GM19468 (cell line): ENCODE data around the gene CYRIA.
A peak's percentile ranks its signal among the peaks of the same experiment; 100 is the strongest.

Source experiments
- ATAC-seq: cut with Tn5 transposase; IDR thresholded peaks from one replicate; pipeline ENCODE4 v1.9.1; 2021; ENCODE audit warnings: mild to moderate bottlenecking, moderate library complexity, moderate number of reproducible peaks; ENCODE audit not compliant: unreplicated experiment; ENCODE audit errors: extremely low read depth

The CYRIA gene

DNA sequence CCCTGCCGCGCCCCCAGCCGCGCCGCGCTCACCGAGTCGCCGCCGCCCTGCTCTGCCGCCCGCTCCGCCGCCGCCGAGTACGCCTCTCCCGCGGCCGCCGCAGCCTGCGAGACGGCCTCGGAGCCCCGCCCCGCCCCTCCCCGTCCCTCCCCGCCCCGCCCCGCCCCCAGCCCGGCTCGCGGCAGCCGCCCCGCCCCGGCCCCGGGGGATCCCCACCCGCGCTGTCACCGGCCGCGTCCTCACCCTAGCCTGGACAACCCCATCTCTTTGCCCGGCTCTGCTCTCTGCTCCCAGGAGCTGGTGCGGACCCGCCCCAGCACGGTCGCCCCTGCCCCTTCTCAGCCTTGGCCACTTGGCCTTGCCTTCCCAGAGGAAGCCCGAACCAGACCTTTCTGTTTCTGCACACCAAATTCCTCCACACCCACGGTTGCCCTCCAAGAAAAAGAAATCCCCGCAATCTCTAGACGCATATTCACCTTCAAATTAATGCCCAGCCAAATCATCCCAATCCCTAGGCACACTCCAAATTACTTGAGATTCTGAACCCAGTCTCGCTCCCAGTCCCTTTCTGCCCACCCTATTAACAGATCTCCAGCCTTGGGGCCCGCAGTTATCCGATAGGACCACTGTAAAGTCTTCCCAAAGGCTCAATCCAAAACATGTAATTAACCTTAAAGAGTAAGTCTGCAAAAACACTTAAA lies at the start of gene CYRIA:
CYRIA (minus strand) TSS at position 87 of the 701 bp plus-strand sequence. CDS start 77,715 bp downstream, outside the sequence.
- no peak for ATAC-seq

DNA sequence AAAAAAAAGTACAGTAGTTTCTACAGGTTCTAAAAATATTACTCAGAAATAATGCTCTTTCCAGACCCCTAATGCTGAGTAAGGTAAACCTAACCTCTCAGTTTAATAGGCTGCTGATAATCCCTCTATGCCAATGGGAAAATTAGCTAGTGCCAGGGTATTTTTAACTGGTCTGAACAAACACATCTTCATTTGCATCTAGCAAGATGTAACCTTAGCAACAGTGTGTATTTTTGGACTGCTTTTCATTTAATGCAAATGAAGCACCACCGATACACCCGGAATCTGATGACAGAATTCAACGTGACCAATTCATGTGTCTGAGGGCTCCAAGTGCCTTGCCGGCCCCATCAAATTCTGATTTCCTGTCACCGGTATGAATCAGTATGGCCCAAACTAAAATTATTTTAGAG lies 47.4 kb upstream of the CYRIA start:
- peak; percentile 35 for ATAC-seq

DNA sequence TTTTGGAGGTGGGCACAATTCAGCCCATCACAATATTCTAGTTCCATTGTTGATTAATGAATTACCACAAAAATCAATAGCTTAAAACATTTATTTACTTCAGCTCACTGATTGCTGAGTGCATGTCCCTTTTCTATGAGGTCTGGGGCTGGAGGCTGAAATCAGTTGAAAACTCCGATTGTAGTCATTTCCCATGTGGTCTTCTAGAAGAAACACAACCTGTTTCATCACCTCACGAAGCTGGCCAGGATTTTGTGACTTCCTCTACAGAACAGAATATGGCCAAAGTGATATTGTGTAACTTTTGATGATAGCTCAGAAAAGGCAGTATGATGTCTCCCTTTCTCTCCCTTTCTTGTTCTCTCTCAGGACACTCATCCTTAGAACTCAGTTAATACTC lies 44.1 kb upstream of the CYRIA start:
- no peak for ATAC-seq

DNA sequence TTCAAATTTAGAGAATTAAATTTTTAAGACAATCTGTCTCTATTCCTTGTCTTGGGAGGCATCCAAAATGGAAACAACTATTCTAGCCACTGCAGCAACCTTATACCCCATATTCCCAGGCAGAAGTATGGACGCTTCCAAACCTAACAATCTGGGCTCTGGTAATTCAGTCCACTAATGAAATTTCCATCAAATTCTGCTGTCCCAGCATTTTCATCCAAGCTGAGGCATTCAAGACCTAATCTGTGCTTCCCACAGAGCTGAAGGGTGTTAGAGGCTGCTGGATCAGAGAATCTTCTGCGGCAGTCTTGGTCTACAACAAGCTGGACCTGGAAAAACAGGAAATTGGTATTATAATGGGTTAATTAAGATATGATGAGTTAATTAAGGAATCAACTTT lies 42.5 kb upstream of the CYRIA start:
- no peak for ATAC-seq

DNA sequence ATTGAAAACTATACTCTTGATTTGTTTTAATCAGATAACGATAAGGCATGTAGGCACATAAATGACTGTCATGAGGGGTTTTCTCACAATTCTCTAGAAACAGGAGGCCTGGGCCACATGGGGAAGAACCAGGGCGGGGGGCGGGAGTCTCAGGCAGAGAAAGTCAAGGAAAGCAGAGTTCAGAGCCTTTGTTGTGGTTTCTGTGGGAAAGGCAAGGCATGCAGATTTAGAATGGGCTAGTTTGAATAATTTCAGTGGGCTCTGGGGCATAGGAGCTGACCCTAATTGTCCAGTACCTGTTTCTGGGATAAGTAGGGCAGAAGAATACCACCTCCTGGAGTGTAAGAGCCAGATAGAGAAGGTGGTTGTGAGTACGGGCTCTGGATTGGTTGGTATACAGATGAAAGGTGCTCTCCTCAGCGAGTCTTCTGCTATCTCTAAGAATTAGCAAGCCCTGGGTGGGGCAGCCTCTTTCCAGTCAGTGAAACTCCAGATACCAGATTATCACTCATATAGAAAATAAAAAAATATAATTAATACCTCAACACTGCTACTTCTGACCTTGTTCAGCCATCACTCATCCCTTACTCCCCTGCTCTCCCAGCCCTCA lies 41.5 kb upstream of the CYRIA start:
- no peak for ATAC-seq

DNA sequence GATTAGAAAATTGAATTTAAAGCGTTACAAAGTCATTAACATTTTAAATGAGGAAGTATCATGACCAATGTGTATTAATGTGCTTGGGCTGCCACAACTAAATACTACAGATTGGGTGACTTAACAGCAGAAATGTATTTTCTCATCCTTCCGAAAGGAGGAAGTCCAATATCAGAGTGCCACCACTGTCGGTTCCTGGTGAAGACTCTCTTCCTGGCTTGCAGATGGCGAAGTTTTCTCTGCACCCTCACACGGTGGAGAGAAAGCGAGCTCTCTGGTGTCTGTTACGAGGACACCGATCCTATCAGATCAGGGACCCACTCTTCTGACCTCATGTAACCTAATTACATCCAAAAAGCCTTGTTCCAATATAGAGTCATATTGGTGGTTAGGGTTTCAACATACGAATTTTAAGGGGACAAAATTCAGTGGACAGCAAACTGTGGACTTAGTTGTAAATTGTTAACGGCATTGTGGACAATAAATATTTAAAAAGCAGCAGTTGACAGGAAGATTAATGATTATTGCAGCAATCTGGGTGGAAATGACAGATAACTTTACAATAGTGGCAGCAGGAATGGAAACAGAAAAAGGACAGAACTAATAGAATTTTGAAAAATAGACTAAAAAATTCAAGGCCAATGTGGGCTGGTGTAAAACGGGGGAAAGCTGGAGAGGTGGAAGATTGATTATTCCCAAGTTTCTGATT lies 35.1 kb upstream of the CYRIA start:
- ATAC-seq: no peak

DNA sequence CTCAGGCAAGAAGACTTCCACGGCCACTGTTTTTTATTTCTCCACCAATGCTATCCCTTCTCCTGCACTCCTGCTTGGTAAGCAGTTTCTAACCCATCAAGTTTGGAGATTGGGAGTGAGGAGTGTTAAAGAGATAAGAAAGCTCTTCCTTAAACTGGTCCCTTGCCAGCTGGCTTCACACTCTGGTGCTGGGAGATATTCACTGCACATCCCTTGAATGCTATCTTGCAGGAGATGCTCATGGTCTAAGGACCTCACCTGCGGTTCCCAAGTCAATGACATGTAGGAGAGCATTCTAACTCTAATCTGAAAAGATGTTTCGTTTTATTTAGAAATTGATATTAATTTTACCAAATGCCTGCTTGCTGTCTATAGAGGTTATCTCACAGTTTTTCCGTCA lies 28.2 kb upstream of the CYRIA start:
- no peak for ATAC-seq

DNA sequence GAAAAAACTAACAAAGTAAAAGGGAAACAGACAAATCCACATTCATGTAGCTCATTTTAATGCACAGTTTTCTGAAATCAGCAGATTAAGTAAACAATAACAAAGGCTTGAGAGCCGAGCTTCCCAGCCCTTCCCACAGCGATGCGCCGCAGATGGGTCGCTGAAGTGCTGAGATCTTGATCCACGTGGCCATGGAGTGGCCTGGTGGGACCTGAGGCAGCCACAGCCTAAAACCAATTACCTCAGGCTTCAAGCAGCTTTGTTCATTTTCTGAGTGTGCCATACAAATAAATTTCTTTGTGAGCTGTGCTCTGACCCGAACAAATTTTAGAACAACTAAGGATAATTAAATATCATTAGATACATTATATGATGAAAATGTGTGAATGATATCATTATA lies 25.6 kb upstream of the CYRIA start:
- ATAC-seq: no peak

DNA sequence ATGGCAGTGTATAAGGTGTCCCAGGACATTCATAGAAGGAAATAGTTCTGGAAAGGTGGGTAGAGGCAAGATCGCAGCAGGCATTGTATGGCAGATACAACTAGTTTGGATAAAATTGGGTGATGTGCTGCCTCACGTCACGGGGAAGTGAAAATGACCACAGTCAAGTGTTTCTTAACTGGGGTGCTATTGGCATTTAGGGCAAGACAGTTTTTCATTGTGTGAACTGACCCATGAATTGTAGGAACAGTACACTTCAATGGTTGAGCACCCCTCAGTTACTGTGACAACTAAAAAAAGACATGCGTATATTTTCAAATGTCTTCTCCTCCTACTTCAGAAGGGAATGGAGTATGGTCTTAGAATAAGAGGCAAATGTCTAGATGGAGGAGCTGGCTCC lies 22.3 kb upstream of the CYRIA start:
- ATAC-seq: no peak

DNA sequence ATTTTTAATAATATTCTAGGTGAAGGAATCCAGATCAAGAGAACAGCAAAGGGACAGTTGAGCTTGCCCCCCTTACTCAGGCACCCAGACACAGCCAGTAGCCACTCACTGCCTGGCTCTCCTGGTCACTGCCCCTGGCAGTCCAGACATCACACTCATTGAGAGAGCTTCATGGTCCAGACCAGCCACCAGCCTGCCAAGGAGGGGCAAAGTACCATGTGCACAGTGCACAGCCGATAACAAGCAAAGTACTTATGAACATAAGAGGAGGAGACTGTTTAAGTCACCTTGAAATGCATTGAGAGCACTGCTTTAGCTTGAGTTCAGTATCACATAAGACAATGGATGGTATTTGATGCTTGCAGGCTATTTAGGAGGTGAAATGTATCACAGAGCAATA lies 21.6 kb upstream of the CYRIA start:
- no peak for ATAC-seq

DNA sequence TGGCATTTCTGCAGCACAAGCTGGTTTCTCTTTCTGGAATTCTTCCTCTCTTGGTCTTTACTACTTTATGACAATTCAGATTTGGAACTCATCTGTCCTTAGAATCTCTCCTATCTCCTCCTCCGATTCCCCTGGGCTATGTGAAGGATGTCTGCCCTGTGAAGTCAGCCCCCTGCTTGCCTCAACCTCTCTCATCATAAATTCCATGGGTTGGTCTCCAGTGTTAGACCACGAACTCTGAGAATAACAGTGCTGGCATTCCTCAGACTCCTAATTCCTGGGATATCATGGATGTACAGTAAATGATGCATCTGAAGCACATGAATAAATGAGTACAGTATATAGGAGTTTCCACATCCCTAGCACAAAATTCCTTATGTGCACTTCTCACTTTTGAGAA lies 21.0 kb upstream of the CYRIA start:
- no peak for ATAC-seq

DNA sequence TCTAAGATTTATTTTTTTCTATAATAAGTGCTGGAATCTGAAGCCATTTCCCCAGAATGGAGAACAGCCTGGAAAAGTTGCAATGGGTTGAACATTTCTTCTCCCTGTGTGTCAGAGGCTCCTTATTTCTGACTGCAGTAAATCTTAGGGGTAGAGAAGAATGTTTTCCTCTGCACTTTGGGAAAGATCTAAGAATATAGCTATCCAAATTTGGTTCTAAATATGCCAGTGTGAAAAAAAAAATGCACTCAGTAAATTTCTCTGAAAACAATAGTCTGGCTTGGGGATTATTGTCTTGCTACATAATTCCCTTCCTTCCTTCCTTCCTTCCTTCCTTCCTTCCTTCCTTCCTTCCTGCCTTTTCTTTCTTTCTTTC lies 19.7 kb upstream of the CYRIA start:
- ATAC-seq: no peak

DNA sequence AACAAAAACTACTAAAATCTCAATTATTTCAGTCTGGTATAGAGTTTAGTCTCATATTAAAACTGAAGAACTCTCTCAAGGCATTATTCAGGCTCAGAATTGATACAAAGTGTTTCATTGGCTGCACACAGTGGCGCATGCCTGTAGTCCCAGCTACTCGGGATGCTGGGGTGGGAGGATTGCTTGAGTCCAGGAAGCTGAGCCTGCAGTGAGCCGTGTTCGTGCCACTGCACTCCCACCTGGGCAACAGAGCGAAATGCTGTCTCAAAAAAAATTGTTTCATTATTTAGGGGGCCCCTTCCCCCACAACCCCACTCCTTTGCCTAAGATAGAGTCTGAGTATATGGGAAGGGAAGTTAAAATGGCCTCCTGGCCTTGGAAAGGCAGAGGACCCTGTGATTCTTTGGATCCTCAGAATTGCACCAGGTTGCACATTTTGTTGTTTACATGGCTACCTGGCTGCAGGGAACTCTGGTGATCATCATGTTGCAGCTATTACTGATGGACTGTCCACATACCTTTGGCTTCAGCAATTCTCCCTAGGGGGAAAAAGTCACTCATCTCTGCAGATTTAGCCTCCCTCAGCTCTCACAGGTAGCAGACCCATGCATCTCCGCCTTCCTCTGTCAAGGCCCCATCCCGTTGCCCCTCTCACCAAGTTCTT lies 19.2 kb upstream of the CYRIA start:
- ATAC-seq: no peak

DNA sequence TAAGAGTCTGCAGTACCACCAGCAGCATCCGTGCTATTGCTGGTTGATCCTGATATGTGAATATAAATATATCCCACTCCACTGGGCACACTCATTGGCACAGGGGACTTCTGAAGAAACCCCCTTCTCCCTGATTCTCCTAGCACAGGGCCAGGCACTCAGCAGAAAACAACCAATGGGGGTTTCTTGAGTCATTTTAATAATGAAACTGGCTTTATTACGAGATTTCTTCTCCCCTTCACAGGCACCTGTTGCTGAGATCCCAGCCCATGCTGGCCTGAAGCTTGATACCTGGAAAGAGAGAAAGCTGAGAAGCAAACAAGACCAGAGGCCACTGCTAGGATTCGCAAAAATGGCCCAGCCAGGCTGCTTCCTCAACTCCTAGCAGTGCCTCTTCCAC lies 17.9 kb upstream of the CYRIA start:
- no peak for ATAC-seq

DNA sequence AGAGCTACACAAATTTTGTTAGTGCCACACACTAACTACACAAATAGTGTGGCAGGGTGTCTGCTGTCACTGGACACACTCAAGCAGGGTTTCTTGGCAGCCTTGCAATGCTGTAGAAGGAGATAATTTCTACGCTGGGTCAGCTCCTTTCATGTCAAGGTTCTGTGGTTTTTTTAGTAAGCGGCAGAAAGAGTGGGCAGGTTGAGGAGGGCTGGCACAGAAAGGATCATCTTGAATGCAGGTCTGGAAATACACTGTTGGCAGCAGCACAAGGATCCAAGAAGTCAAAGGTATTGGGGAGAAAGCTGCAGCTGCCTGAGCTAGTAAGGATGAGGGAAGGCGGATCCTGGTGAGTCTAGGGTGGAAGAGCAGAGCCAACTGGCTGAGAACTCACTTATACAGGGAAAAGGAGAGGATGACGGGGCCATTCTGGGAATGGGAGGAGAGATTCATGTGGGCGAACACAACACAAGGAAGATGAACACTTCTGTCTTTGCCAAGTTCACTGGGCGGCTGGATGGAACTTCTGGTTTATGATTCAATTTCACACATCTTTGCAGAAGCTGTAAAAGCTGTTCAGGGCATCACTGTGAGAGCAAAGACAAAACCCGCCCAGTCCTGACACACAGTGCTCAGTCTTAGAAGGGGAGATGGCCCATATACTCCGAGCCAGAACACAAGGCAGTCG lies 16.9 kb upstream of the CYRIA start:
- ATAC-seq: no peak

DNA sequence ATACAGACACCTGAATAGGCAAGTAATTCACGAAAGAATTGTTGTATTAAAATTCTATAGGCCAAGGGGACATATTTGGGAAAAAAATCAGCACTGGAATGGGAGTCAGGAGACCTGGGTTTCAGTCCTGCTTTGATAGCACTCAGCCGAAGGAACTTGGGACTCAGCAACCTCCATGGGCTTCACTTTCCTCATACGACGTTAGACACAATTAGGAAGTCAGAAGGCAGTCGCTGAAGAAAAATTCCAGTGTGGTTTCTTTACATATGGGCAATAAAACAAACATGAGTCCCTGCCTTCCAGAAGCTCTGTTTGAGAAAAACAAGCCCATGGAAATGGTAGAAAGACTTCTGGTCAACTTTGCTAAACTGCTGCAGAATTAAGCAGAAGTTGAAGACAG lies 15.1 kb upstream of the CYRIA start:
- ATAC-seq: no peak

DNA sequence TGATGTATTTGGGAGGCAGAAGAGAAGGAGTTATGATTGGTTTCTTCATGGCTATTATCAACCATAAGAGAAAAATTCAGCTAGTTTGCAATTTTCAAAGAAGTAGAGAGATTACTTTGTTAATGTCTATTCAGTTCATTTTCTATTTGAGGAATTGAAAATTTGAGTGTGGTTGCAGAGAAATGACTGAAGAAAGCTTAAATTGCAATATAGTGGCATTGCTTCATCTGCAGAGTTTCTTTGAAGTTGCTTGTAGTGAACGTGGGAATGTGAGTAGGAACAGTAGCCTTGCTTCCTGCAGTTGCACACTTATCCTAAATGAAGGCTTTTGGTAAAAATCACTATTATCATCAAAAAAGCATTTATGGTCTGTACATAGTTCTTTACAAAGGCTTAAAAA lies 14.7 kb upstream of the CYRIA start:
- ATAC-seq: no peak

DNA sequence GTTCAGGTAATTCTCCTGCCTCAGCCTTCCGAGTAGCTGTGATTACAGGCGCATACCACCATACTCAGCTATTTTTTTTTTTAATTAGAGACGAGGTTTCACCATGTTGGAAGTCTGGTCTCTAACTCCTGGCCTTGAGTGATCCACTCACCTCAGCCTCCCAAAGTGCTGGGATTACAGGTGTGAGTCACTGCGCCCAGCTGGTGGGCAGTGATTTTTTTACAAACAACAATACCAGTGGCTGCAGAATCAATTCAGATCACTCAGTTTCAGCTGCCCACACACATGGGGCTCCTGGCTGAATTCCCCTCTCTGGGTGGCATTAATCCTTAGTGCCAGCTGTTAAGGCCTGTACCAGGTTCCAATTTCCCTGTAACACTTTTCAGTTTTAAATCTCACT lies 13.3 kb upstream of the CYRIA start:
- no peak for ATAC-seq

DNA sequence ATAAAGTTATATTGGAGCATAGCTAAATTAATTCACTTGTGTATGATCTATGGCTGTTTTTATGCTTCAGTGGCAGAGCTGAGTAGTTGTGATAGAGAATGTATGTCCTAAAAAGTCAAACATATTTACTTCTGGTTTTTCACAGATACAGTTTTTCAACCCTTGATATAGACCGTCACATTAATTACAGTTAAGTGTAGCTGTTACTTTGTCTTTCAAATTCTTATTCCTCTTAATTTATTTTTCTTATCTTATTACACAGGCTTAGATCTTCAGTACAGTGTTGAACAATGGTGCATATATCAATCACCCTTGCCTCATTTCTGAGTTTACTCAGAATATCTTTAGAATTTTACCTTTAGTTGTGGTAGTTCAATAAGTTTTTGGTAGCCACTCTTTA lies 12.2 kb upstream of the CYRIA start:
- ATAC-seq: no peak

DNA sequence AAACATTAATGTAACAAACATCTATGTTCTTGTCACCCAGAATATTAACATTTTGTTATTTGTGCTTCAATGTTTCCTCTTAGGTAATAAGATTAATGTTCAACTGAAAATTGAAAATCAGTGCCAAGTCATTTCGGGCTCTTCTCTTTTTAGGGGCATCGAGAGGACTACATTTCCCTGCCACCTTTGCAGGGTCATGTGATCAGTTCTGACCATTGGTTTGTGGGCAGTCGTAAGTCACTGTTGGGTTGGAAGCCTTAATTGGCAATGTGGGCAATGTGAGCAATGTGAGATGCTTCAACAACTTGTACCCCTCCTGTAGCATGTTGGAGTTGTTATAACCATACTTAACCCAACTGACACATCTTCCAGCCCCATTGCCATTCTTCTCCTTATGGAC lies 10.1 kb upstream of the CYRIA start:
- ATAC-seq: no peak

DNA sequence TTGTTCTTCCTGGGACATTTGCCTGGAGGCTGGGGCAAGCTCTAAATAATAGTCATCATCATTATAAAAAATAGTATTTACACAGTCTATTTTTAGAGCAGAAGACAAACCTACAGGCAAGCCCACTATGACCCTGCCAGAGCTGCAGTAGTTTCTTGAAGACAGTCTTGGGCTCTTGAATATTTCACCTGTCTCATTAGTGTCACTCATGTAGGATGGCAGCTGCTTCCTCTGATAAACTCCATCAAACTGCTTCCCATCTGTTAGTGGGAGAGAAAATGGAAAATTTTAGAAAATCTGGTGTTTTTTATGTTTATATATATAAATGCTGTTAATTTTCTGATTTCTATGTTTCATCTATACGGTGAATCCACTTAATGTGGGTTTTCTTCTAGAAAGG lies 8.5 kb upstream of the CYRIA start:
- ATAC-seq: no peak
